Cortex of kidney (tissue), 1 donor: ENCODE results near the gene TRIM16.
A peak's percentile ranks its signal among the peaks of the same experiment; 100 is the strongest.
"Not testable (repeated sequence)": the region's sequence is repeated elsewhere in the genome, so short reads cannot be mapped to it uniquely, and the experiment has no call there.

Experiments
- DNase-seq: peaks from one replicate; lab custom pipeline; 2025; lab: John Stamatoyannopoulos, UW

The TRIM16 gene

DNA sequence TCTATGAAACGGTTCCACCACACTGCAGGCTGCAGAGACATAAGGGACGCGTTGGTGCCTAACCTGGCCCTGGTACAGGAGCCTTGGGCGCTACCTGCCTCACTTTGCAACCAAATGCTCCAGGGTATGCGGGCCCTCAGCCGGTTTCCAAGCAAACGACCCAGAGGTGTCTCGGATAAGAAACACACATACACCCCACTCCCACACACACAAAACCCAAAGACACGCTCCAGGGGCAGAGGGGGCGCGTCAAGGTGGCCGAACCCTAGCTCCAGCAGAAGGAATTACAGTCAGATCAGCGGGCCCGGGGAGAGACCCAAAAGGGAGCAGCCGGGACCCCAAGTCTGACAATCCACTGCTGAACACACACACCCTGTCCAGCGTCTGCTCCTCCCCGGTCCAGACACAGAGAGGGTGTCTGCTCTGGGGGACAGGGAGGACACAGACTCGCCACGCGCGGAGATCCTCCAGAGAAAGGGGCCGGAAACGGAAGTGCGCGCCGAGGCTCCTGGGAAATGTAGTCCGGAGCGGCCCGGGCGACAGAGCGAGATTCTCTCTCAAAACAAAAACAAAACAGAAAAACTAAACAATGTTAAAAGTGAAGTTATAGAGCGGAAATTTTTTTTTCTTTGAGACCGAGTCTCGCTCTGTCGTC lies at the start of gene TRIM16:
TSS of gene TRIM16 (minus strand) at position 488 of the 655 bp plus-strand sequence. CDS start 32,702 bp downstream, outside the sequence.
- DNase-seq, result not testable (repeated sequence)

DNA sequence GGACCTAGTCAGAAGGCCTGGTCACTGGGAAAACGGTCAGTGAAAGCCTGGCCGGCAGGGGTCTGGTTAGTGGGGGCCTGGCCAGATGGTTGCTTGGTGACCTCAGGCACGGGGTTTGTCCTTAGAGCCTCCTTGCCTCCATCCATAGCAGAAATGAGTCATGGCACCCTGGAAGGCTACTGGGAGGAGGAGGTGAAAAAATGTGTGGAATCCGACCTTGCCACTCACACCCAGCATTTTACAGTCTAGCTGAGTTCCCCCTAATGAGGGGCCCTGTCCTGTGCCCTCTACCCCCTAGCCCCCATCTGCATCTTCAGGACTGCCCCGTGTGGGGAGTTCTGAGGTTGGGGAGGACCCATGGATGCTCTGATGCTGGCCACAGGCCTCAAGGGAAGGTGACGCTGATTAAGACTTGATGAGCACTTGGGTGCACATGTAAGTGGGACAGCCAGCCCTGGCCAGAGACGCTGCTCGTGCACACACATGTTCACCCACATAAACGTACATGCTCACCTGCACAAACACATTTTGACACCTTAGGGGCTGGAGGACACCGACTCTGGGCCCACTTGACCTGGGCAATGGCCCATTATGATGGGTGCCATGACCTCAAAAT lies 49.2 kb upstream of the TRIM16 start:
- DNase-seq, result not testable (repeated sequence)

DNA sequence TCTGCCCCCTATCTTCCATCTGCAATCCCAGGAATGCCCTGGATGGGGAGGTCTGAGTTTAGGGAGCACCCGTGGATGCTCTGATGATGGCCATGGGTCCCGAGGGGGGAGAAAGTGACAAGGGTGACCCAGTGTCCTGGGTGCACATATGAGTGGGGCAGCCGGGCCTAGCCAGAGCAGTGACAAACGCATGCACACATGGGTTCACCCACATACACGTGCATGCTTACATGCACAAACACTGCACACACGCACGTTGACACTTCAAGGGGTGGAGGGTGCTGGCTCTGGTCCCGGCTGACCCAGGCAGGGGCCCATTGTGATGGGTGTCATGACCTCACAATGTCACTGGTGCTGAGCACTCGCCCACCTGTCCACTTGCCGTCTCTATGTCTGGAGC lies 47.8 kb upstream of the TRIM16 start, which contains the start of gene TBC1D26:
TSS of gene TBC1D26 (plus strand) at position 384 of the 400 bp plus-strand sequence. CDS start 3,066 bp downstream, outside the sequence.
- not testable (repeated sequence) for DNase-seq

DNA sequence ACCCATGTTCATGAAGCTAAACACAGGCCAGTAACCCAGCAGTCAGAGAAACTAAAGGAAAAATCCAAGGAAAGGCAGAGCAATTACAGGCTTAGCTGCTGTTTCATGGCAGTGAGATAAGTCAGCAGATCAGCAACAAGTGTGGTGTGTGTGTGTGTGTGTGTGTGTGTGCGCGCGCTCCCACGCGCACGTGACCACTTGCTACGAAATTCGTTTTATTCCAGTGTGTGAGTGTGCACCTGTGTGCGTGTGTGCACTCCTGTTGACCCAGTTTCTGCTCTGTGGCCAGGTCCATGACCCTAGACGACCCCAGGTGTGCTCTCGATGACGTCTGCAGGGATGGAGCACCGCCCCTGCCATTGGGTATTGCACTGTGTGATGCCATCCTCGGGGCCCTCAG lies 46.4 kb upstream of the TRIM16 start:
- not testable (repeated sequence) for DNase-seq

DNA sequence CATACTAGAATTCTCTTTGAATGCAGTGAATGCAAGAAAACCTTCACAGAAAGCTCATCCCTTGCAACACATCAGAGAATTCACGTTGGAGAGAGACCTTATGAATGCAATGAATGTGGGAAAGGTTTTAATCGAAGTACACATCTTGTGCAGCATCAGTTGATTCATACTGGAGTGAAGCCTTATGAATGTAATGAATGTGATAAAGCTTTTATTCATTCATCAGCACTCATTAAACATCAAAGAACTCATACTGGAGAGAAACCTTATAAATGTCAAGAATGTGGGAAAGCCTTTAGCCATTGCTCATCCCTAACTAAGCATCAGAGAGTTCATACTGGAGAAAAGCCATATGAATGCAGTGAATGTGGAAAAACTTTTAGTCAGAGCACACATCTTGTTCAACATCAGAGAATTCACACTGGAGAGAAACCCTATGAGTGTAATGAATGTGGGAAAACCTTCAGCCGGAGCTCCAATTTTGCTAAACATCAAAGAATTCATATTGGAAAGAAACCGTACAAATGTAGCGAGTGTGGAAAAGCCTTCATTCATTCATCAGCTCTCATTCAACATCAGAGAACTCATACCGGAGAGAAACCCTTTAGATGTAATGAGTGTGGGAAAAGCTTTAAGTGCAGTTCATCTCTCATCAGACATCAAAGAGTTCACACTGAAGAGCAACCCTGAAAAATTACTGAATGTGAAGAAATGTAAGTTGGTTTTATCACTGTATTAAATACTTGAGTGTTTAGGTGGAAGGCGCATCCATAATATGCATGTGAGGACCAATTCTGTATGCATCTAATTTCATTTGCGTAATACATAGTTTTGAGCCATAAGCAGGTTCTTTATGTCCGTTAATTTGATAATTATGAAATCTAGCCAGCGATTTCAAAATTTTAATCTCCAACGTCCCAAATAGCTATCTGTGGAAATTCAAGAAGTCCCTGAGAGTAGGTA lies 32.8 kb upstream of the TRIM16 start:
- not testable (repeated sequence) for DNase-seq

DNA sequence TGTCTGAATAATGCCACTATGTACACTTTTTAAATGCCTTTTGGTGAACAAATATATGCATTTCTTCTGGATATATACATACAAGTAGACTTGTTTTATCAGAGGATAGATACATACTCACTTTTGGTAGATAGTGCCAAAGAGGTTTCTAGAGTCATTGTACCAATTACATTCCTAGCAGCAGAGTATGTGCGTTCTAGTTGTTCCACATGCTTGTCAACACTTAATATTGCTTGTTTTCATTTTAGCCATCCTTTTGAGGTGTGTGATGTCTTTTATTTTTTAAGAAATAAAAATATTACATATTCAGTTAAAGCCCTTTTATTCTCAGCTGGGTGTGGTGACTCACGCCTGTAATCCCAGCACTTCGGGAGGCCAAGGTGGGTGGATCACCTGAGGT lies 24.8 kb upstream of the TRIM16 start:
- DNase-seq, result not testable (repeated sequence)

DNA sequence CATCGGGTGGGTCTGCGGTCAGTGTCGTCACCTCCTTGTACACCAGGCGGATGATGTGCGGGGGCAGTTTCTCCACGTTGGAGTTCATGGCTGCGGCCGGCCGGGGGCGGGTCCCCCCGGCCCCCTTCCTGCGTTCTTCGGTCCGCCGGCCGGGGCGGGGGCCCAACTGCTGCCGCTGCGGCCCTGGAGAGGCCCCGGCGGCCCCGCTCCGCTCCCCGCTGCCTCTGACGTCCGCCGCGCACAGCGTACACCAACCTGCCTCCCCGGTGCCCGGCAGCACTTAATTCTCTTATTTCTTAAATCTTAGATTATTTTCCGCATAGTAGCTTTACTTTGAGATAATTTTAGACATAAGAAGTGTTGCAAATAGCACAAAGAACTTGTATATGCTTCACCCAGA lies 20.7 kb upstream of the TRIM16 start:
- not testable (repeated sequence) for DNase-seq

DNA sequence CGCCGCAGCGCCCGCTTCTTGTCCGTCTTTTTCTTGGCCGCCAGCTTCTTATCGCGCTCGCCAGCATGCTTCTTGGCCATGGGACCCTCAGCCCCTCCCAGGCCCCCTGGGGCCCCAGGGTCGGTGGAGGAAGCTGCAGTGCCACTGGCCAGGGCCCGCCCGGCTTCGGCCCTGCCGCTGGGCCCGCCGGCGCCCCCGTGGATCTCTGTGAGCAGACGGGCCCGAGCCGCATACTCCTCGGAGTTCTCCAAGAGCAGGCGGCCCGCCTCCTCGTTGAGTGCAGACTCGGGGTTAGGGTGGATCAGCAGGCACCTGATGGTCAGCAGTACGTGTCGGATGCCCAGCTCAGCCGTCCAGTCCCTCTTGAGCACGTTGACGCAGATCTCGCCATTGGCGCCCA lies 20.1 kb upstream of the TRIM16 start:
- not testable (repeated sequence) for DNase-seq

DNA sequence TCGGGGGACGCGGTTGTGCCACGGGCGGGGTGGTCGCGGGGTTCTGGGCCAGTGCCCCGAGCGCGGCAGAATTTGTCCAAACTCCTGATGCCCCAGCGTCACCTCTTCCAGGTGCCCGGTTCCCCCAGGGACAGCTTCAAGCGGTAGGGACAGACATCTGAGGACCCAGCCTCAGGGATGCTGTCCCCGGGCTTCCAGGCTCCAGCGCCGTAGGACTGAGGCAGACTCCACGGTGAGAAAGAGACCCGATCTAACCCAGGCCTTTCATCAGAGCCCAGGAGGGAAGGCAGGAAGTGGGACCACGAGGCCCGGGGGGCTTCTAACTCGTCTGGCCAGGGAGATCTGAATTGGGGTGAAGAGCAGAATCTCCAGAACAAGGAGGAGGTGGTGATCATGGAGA lies 15.8 kb upstream of the TRIM16 start:
- DNase-seq, result not testable (repeated sequence)

DNA sequence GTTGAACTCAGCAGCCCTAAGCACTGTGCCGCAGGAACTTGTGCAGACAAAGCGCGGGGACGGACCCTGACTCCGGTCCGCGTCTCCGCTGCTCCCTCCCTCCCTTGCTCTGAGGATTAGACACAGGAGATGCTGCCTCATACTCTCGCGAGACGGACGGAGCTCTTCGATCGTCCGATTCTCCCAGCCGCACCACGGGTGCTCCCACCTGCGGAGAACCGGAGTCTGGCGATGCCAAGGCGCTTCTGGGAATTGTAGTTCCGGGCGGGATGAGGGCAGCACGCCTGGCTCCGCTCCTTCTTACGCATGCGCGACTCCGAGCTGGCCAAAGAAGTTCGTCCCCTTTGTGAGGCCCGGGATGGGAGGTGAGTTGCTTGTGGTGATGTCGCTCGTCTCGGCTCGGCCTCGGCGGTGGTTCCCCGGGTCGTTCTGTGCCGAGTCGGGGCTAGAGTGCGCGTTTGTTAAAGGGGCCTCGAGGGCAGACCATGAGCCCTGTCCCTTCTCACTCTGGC lies 15.4 kb upstream of the TRIM16 start, which contains the start of gene ZNF286A:
TSS of gene ZNF286A (plus strand) at position 340 of the 512 bp plus-strand sequence. CDS start 578 bp downstream, outside the sequence.
- peak; percentile 93 for DNase-seq

DNA sequence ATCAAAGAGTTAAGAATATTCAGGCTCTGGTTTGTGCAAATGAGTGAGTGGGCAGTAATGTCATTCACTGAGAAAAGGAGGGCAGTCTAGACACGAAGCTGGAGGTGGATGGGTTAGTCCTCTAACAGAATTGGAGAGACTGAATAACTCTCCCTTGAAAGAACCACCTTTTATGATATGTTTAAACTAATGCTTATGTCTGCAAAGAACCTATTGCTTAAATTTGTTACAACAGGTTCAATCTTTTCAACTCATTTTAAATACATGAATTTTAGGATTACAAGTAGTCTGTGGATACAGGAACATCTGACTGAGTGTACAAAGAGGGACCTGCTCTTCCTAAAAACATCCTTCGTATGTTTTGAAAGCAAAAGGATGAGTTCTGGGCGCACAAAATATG lies 14.9 kb upstream of the TRIM16 start:
- DNase-seq, result not testable (repeated sequence)

DNA sequence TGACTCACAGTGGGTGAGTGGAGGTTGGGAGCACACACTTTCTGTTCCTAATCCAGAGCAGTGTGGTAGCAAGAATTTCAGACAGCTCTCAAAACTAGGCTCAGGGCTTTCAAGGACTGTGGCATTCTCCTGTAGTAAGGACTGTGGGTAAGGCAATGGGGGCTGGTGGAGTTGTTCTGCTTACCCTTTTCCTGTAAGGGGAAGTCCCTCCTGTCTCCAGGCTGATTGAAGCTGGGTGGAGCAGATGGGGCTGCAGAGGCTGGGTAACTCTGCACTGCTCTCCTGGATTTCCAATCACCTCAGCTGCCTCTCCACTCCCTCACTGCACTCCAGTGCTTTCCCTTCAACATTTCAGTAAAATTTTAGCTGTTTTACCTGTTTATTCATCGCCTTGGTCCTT lies 3.4 kb upstream of the TRIM16 start:
- not testable (repeated sequence) for DNase-seq

DNA sequence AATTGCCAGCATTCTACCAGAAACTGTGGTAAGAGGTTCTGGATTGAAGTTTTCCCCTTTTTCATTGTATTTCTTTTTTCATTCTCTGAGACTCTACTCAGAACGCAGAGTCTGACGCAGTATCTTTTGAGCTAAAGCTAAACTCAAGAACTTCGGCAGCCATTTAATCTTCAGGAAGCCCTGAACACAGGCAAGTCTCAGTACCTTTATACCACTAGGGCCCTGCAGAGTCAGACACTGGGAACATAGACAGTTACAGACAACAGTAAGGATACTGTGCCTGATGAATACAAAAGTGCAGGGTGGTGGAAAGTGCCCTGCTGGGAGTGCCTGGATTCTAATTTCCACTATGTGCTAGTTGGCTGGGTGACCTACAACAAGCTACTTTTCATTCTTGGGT lies 976 bp downstream of the TRIM16 start:
- DNase-seq, result not testable (repeated sequence)

DNA sequence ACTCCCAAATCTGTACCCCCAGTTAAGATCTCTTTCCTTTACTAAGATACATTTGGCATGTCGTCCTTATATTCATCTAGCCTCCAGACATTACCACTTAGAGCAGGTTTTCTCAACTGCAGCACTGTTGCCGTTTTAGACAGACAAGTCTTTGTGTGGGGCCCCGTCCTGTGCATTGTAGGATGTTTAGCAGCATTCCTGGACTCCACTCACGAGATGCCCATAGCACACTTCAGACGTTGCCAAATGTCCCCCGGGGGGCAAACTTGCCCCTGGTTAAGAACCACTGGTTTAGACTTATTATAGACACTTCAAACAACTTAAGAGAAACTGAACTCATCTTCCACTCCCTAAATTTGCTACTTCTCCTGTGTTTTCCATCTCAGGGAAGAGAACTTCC lies 8.1 kb downstream of the TRIM16 start:
- DNase-seq, result not testable (repeated sequence)

DNA sequence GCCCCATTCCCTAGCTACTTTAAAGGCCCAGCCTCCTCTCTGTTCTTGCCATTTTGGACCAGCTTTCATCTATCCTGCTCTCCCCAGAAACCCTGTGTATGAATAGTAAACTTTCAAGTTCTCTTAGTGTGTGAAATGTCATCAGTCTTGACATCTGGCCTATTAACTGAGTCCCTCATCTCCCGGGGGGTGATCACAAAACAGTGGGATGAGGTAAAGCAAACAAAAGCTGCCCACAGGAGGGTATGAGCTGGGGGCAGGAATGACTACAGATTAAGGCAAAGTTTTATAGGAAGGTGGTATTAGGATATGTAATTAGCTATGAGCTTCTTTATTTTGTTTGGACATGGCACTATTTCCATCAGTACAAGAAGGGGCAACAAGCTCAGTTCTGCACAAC lies 9.5 kb downstream of the TRIM16 start:
- DNase-seq, result not testable (repeated sequence)

DNA sequence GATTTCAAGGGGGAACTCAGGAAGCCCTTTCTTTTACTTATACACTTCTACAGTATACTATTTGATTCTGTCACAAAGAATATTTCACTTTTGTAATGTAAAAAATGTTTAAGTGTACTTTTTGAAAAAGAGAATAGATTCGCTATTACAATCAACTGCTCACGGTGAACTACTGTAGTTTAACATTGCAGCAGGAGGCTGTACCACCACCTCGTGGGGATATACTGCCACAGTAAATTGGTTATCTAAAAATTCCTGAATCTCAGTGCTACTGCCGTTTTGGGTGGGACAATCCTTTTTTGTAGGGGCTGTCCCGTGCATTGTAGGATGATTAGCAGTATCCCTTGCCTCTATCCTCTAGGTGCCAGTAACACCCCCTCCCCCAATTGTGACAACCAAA lies 14.6 kb downstream of the TRIM16 start:
- DNase-seq, result not testable (repeated sequence)

DNA sequence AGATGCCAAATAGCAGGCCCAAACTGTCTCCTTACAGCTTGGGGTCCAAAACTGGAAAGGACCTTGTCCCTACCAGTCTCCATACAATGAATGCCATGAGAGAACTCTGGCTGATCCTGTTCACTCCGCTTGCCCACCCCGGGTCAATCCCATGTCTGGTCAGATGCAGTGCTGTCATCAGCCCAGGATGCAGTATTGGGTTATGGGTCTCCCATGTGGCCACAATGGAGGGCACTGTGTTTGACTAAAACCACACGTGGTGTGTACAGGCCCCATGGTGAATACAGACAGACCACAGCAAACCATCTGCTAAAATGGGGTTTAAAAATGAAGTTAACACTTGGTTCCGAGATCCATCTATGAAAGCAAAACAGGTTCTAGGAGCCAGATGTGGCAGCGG lies 20.4 kb downstream of the TRIM16 start:
- DNase-seq, result no peak

DNA sequence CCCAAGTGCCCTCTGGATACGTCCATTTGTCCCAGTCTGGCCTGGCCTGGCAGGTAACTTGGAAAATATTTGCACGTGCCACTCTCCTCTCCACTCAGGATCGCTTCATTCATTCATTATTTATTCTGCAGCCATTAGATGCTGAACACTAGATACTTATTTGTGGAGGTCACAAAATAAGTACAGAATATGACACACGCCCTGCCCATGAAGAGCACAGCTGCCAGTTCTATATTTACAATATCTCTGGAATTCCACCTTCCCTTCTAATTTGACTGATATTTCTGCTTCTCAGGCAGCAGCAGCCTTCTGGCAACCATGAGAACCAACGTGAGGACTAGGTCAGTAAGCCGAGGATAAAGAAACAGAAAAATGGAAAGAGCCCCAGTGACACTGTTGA lies 20.9 kb downstream of the TRIM16 start:
- no peak for DNase-seq

DNA sequence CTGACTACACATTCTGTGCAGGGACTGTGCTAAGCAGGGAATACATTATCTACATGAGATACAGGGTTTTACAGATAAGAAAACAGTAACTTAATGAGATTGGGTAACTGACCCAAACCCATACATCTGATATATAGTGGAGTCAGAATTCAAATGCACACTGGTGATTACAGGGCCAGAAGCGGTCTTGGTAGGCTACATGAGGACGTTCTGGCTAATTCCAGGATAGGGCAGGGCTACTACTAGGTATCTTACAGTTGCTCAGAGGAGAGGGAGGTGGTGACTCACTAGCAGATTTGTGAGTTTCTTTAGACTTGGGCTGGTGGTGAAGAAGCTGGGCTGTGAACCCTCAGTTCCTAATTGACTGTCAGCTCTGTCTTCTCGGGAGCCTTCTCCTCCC lies 21.4 kb downstream of the TRIM16 start:
- no peak for DNase-seq

DNA sequence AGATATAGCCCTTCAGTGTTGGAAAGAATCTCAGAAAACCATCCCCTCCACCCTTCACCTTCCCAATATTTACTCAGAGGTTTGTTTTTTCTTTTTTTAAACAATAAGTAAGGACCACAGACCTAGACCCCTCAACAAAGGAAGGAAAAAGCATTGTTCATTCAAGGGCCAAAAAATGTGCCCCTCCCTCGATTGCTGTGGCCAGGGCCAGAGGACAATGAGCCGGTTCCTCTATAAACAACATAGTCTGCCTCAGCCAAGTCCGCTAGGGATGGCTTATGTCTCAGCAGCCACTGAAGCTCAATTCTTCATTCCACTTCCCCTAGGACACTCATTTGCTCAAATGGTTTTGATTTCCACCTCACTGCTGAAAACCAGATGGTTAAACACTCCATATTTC lies 24.0 kb downstream of the TRIM16 start:
- DNase-seq, result no peak

DNA sequence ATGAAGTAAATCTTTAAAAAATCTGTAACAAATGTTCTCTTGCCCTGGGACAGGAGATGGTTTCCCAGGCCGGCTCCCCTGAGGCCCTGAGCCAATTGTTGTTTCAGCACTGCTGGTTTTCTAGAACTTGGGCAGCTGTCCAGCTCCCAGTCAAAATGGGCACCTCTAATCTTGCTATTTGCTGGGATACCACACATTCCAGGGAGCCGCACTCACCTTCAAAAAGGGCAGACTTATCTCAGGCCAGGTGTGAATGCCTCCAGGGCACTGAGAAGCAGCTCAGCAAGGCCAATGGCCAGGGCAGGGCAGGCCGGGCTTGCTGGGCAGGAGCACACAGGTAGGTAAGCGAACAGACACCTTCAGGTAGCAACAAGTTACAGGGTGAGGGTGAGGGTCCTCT lies 24.4 kb downstream of the TRIM16 start:
- DNase-seq, result no peak

DNA sequence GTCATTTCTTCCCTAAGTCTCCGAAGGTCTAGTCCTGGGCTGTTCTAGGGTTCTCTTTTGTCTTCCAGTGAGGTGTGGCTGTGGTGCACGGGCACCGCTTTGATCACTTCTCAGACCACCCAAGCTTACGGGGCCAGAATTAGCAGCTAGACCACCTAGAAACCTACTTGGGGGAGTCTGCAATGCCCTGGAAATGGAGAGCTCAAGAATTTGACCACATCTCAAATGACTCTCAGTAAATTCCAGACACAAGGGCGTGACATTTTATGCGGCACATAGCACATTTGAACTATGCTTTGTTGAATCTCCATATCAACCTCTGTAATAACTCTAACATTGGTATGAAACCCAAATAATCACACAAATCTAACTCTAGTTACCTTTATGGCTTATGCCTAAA lies 24.9 kb downstream of the TRIM16 start:
- DNase-seq, result no peak
